HCT116 (cell line): ENCODE data around the gene BEGAIN. TPM values are rescaled to one million over a fixed set of nuclear protein-coding genes. Genes with fewer than 3 reads are reported as not detected.

Source experiments
- ATAC-seq: fragments of 200-7000 bp; cut with Tn5 transposase; 2 replicates; pipeline ENCODE4 v1.9.1; 2020; ENCODE audit warnings: mild to moderate bottlenecking, moderate library complexity
- BruUV-seq: library from RNA; stranded (reverse); fragments of 400-500 nt; replicated peaks from 2 replicates; lab custom pipeline; 2021; lab: Mats Ljungman, UMichigan
- CTCF ChIA-PET: fragments of 300-600 bp; sonication (Branson Sonifier 250); formaldehyde crosslinking; loops from one replicate; lab custom pipeline; 2021; ENCODE audit warnings: antibody characterized with exemption; lab: Charles Lee
- POLR2A ChIA-PET: fragments of 300-600, 350-600 bp; sonication (Branson Sonifier 250); formaldehyde crosslinking; loops from one replicate; lab custom pipeline; 2021; ENCODE audit warnings: antibody characterized with exemption; lab: Charles Lee
- RAD21 ChIA-PET, 2 experiments: fragments of 300-600 bp; sonication (Branson Sonifier 250); formaldehyde crosslinking; loops; one replicate each; lab custom pipeline; 2023; ENCODE audit warnings: low total read pairs in 2 of 2; ENCODE audit not compliant: uncharacterized antibody in 2 of 2, unreplicated experiment in 2 of 2, low non-redundant PET in 1 of 2; lab: Charles Lee
- DNase-seq: peaks from one replicate; pipeline ENCODE4 v3.0.0-alpha.2; 2010; ENCODE audit warnings: low read depth, low spot score
- H2AFZ ChIP-seq: fragments of 200-600 bp; shearing (Covaris generic), sonication (generic); 2 replicates; pipeline ENCODE4 v1.6.1; 2017; ENCODE audit warnings: low read depth, mixed run types, mixed read lengths, antibody characterized with exemption, low read length; ENCODE audit not compliant: poor library complexity, severe bottlenecking
- H3K27ac ChIP-seq: 2 replicates; pipeline ENCODE4 v1.5.1; 2012; ENCODE audit warnings: low read depth, low read length
- H3K27me3 ChIP-seq: fragments of 200-600 bp; sonication (generic); 2 replicates; pipeline ENCODE4 v1.6.1; 2016; ENCODE audit warnings: mixed run types, low read length, mixed read lengths; ENCODE audit not compliant: insufficient read depth
- H3K36me3 ChIP-seq, 2 experiments: fragments of 200-500 bp in 1 of 2; fragments of 200-600 bp in 1 of 2; sonication (Bioruptor generic) in 1 of 2; sonication (generic) in 1 of 2; 2 replicates each; pipeline versions ENCODE4 v1.5.1 to v1.6.1; 2014 to 2016; ENCODE audit warnings: low read length in 2 of 2, inconsistent platforms in 1 of 2, mixed read lengths in 1 of 2, mixed run types in 1 of 2; ENCODE audit not compliant: insufficient read depth in 2 of 2, control insufficient read depth in 1 of 2
- H3K4me1 ChIP-seq, 2 experiments: fragments of 200-600 bp in 1 of 2; sonication (generic) in 1 of 2; 2 replicates each; pipeline versions ENCODE4 v1.5.1 to v1.6.1; 2012 to 2017; ENCODE audit warnings: low read length in 2 of 2, inconsistent platforms in 1 of 2, mild to moderate bottlenecking in 1 of 2, mixed read lengths in 1 of 2, mixed run types in 1 of 2, moderate library complexity in 1 of 2; ENCODE audit not compliant: insufficient read depth in 2 of 2, control insufficient read depth in 1 of 2
- H3K4me2 ChIP-seq: fragments of 200-600 bp; sonication (generic); 2 replicates; pipeline ENCODE4 v1.6.1; 2017; ENCODE audit warnings: mixed run types, low read length, mixed read lengths
- H3K4me3 ChIP-seq, 2 experiments: fragments of 200-600 bp in 1 of 2; sonication (generic) in 1 of 2; replicated peaks in 1 of 2; 2 replicates each; pipeline ENCODE4 v1.5.1; 2011 to 2016; ENCODE audit warnings: low read length in 2 of 2, control low read depth in 1 of 2, low read depth in 1 of 2, mild to moderate bottlenecking in 1 of 2, mixed read lengths in 1 of 2, mixed run types in 1 of 2
- H3K79me2 ChIP-seq: fragments of 200-600 bp; sonication (generic); 2 replicates; pipeline ENCODE4 v1.6.1; 2017; ENCODE audit warnings: mild to moderate bottlenecking, mixed run types, low read length, moderate library complexity, mixed read lengths; ENCODE audit not compliant: insufficient read depth
- H3K9ac ChIP-seq: fragments of 200-600 bp; sonication (generic); 2 replicates; pipeline ENCODE4 v1.6.1; 2016; ENCODE audit warnings: low read length, mixed read lengths
- H3K9me2 ChIP-seq: fragments of 200-600 bp; sonication (generic), shearing (Covaris generic); 2 replicates; pipeline ENCODE4 v1.6.1; 2017; ENCODE audit warnings: mixed run types, mild to moderate bottlenecking, moderate library complexity; ENCODE audit not compliant: insufficient read depth
- H3K9me3 ChIP-seq, 2 experiments: fragments of 200-500 bp in 1 of 2; fragments of 200-600 bp in 1 of 2; sonication (Bioruptor generic) in 1 of 2; sonication (generic) in 1 of 2; 2 replicates each; pipeline ENCODE4 v1.6.1; 2014 to 2017; ENCODE audit warnings: low read length in 2 of 2, mixed read lengths in 2 of 2, inconsistent platforms in 1 of 2, low read depth in 1 of 2, mild to moderate bottlenecking in 1 of 2, mixed run types in 1 of 2, moderate library complexity in 1 of 2; ENCODE audit not compliant: control insufficient read depth in 1 of 2, insufficient read depth in 1 of 2
- H4K20me1 ChIP-seq: fragments of 200-600 bp; sonication (generic), shearing (Covaris generic); 2 replicates; pipeline ENCODE4 v1.6.1; 2017; ENCODE audit warnings: mixed run types, mild to moderate bottlenecking, moderate library complexity; ENCODE audit not compliant: insufficient read depth
- CBX3 ChIP-seq: IDR thresholded peaks from 2 replicates; pipeline ENCODE4 v1.6.1; 2012; ENCODE audit warnings: low read depth
- EZH2 ChIP-seq: fragments of 200-600 bp; sonication (generic); IDR thresholded peaks from 2 replicates; pipeline ENCODE4 v1.6.1; 2017; ENCODE audit warnings: antibody characterized with exemption, mixed run types
- EZH2phosphoT487 ChIP-seq: fragments of 200-600 bp; IDR thresholded peaks from 2 replicates; pipeline ENCODE4 v1.6.1; 2018; ENCODE audit warnings: antibody characterized with exemption, borderline replicate concordance
- SP1 ChIP-seq: IDR thresholded peaks from 2 replicates; pipeline ENCODE4 v1.6.1; 2012; ENCODE audit warnings: low read depth
- SRF ChIP-seq: IDR thresholded peaks from 2 replicates; pipeline ENCODE4 v1.6.1; 2012; ENCODE audit warnings: low read depth
- TCF7L2 ChIP-seq: IDR thresholded peaks from 2 replicates; pipeline ENCODE4 v1.7.0; 2011; ENCODE audit warnings: borderline replicate concordance, inconsistent platforms; ENCODE audit not compliant: insufficient read depth, insufficient read length; ENCODE audit errors: extremely low read depth
- intact Hi-C: fragments of 100-400 bp; cut with micrococcal nuclease; formaldehyde crosslinking; loops from 2 replicates; pipeline ENCODE4 v1.10.0; 2022
- total RNA-seq: library from RNA; stranded (reverse); gene quantifications from one replicate; pipeline ENCODE4 v1.2.1, GENCODE V29; 2021; ENCODE audit not compliant: unreplicated experiment
- TF ChIP-seq, protein P1 (sequence below): IDR thresholded peaks from 2 replicates; pipeline ENCODE4 v1.6.1; 2011; ENCODE audit warnings: mild to moderate bottlenecking, low read length, moderate library complexity; ENCODE audit not compliant: insufficient replicate concordance; ENCODE audit errors: extremely low read depth

BEGAIN gene
- total RNA-seq, 1 experiment from 2014 or later = 8.5 TPM

DNA sequence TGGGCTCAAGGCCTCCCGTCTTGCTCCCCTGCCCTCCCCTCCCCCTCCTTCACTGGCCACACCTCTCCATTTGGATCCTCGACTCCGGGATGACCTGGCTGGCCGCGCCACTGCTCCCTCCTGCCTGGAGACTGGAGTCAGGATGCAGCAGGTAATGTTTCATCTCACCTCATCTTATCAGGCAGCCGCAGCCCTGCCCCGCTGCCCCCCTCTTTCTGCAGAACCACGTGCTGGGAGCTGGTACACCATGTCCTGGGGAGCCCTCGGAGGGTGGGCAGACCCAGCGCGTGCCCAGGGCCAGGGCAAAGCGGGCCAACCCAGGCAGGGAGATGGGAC lies 31.1 kb downstream of the BEGAIN start:
- intact Hi-C loops = no loop called here
- H3K27ac ChIP-seq = no peak overlapping the region

DNA sequence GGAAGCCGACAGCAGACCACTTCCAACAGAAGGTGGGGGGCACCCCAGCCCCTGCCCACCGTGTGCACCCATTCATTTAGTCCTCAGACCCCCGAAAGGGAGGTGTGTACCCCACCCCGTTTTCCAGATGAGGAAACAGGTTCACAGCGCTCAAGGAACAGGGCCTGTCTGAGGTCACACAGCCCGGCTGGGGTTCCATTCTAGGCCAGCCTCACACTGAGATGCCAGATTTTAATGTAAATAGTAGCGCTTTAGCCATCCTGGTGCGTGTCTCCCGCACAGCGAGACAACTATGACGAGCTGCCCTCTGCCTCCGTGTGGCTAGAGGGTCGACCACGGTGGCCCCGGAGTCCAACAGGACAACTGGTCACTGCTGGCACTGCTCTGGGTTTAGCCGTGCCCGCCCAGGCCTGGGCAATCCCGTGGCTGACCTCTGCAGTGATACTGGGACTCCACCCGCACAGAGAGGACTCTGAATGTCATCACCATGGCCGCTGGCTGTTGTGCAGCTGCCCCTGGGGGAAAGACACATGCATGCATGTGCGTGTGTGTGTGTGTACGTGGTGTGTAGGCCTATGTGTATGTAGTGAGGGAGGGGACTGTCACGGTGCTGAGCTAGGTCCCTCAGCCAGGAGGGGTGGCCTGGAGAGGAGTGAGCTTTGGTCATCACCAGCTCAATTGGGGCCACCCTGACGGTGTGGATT lies 31.6 kb downstream of the BEGAIN start:
- no peak for DNase-seq
- ATAC-seq = no peak
- H3K27ac ChIP-seq = no peak overlapping the region
- no peak overlapping the region for H3K4me3 ChIP-seq
- H3K9me2 ChIP-seq = no peaks in the 10 kb centered on the region
- no peaks in the 10 kb centered on the region for H3K27me3 ChIP-seq
- H4K20me1 ChIP-seq = no peaks in the 10 kb centered on the region
- H3K36me3 ChIP-seq = no peaks in the 10 kb centered on the region
- no peak overlapping the region for H3K4me2 ChIP-seq
- no peak for TF ChIP-seq EZH2
- TF ChIP-seq SRF = no peak
- no peaks in the 10 kb centered on the region for H3K79me2 ChIP-seq
- CTCF ChIA-PET = no interaction called here
- POLR2A ChIA-PET = no interaction called here
- no TSS peak for BruUV-seq
- no peak overlapping the region for H2AFZ ChIP-seq
- RAD21 ChIA-PET = no interaction called here
- H3K9me3 ChIP-seq = no peaks in the 10 kb centered on the region
- peaks cover 7 to 28% of the 10 kb centered on the region in 2 experiments for H3K4me1 ChIP-seq
- intact Hi-C loops = no loop called here
- H3K9ac ChIP-seq = no peak overlapping the region

More for the DNA sequence above, 31.1 kb downstream of the BEGAIN start:
- H3K4me1 ChIP-seq = peaks cover 7 to 28% of the 10 kb centered on the region in 2 experiments
- no peaks in the 10 kb centered on the region for H3K79me2 ChIP-seq
- ChIA-PET RAD21 (no interaction called here), POLR2A (no interaction called here), CTCF (no interaction called here)
- H3K9me2 ChIP-seq = no peaks in the 10 kb centered on the region
- DNase-seq = no peak
- BruUV-seq = no TSS peak
- no peak overlapping the region for H3K9ac ChIP-seq
- no peaks in the 10 kb centered on the region for H3K9me3 ChIP-seq
- TF ChIP-seq EZH2phosphoT487 = no peak
- no peak for TF ChIP-seq TCF7L2
- TF ChIP-seq, protein P1, sequence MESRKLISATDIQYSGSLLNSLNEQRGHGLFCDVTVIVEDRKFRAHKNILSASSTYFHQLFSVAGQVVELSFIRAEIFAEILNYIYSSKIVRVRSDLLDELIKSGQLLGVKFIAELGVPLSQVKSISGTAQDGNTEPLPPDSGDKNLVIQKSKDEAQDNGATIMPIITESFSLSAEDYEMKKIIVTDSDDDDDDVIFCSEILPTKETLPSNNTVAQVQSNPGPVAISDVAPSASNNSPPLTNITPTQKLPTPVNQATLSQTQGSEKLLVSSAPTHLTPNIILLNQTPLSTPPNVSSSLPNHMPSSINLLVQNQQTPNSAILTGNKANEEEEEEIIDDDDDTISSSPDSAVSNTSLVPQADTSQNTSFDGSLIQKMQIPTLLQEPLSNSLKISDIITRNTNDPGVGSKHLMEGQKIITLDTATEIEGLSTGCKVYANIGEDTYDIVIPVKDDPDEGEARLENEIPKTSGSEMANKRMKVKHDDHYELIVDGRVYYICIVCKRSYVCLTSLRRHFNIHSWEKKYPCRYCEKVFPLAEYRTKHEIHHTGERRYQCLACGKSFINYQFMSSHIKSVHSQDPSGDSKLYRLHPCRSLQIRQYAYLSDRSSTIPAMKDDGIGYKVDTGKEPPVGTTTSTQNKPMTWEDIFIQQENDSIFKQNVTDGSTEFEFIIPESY = no peak
- no peak for TF ChIP-seq CBX3
- no peak for TF ChIP-seq SP1
- no peaks in the 10 kb centered on the region for H3K27me3 ChIP-seq
- no peak overlapping the region for H3K4me2 ChIP-seq
- ATAC-seq = no peak
- no peak overlapping the region for H2AFZ ChIP-seq
- H4K20me1 ChIP-seq = no peaks in the 10 kb centered on the region
- no peak overlapping the region for H3K4me3 ChIP-seq
- no peaks in the 10 kb centered on the region for H3K36me3 ChIP-seq
